GM12878 (cell line): ENCODE measurements around the gene TMEM120B. TPM values are rescaled to one million over a fixed set of nuclear protein-coding genes. Genes with fewer than 3 reads are reported as not detected.

Source experiments
- ATAC-seq: fragments of 200-7000 bp; cut with Tn5 transposase; 3 replicates; pipeline ENCODE4 v1.9.1; 2020; ENCODE audit warnings: mild to moderate bottlenecking, moderate library complexity
- BruUV-seq: library from RNA; stranded (reverse); fragments of 400-500 nt; replicated peaks from 2 replicates; lab custom pipeline; 2021; lab: Mats Ljungman, UMichigan
- CTCF ChIA-PET: fragments of 300-600 bp; sonication (Branson Sonifier 250); formaldehyde crosslinking; extraction: SDS; loops from one replicate; lab custom pipeline; 2021; ENCODE audit warnings: inconsistent platforms; lab: Yijun Ruan, JAX
- POLR2A ChIA-PET: fragments of 350-600 bp; formaldehyde crosslinking; extraction: SDS; loops from one replicate; lab custom pipeline; 2021; ENCODE audit warnings: inconsistent platforms; lab: Charles Lee
- RAD21 ChIA-PET: fragments of 300-600 bp; sonication (Branson Sonifier 250); formaldehyde crosslinking; loops from one replicate; lab custom pipeline; 2023; ENCODE audit warnings: antibody characterized with exemption; ENCODE audit not compliant: unreplicated experiment; lab: Charles Lee
- SMC1A ChIA-PET: fragments of 300-600 bp; sonication (Branson Sonifier 250); formaldehyde crosslinking; loops from one replicate; lab custom pipeline; 2023; ENCODE audit not compliant: unreplicated experiment, uncharacterized antibody; lab: Charles Lee
- DNase-seq: peaks from one replicate; pipeline ENCODE4 v3.0.0-alpha.2; 2011; ENCODE audit warnings: low read depth, low spot score
- FAIRE-seq: peaks from 3 replicates; lab custom pipeline; 2011; peaks lifted over from hg19 to GRCh38; lab: Jason Lieb, UNC
- H2AFZ ChIP-seq: 2 replicates; pipeline ENCODE4 v1.6.0; 2011; ENCODE audit warnings: low read depth, low read length, control low read depth; ENCODE audit not compliant: control insufficient read depth
- H3K27ac ChIP-seq: 2 replicates; pipeline ENCODE4 v1.5.1; 2011; ENCODE audit warnings: control low read depth; ENCODE audit not compliant: control insufficient read depth, insufficient read depth
- H3K27me3 ChIP-seq, 2 experiments: replicated peaks in 1 of 2; 2 replicates each; pipeline versions ENCODE4 v1.6.0 to v1.6.1; 2011; ENCODE audit warnings: low read length in 1 of 2; ENCODE audit not compliant: control insufficient read depth in 2 of 2, insufficient read depth in 2 of 2
- H3K36me3 ChIP-seq, 2 experiments: 2 replicates each; pipeline ENCODE4 v1.5.1; 2011; ENCODE audit warnings: low read length in 1 of 2; ENCODE audit not compliant: control insufficient read depth in 2 of 2, insufficient read depth in 2 of 2
- H3K4me1 ChIP-seq: 2 replicates; pipeline ENCODE4 v1.6.1; 2011; ENCODE audit warnings: mild to moderate bottlenecking, low read length, moderate library complexity, mixed read lengths; ENCODE audit not compliant: control insufficient read depth, insufficient read depth
- H3K4me2 ChIP-seq: 2 replicates; pipeline ENCODE4 v1.6.0; 2011; ENCODE audit warnings: control low read depth; ENCODE audit not compliant: control insufficient read depth, insufficient read depth
- H3K4me3 ChIP-seq: fragments of 200-600 bp; sonication (generic); 2 replicates; pipeline ENCODE4 v1.5.1; 2016
- H3K79me2 ChIP-seq: 2 replicates; pipeline ENCODE4 v1.6.0; 2011; ENCODE audit warnings: low read length; ENCODE audit not compliant: control insufficient read depth, insufficient read depth
- H3K9ac ChIP-seq: 2 replicates; pipeline ENCODE4 v1.8.0; 2011; ENCODE audit warnings: low read length, control low read depth, mixed read lengths; ENCODE audit not compliant: control insufficient read depth, insufficient read depth
- H3K9me3 ChIP-seq: replicated peaks from 3 replicates; pipeline ENCODE4 v1.5.1; 2011; ENCODE audit warnings: mild to moderate bottlenecking, low read length; ENCODE audit not compliant: control insufficient read depth, insufficient read depth
- H4K20me1 ChIP-seq: 2 replicates; pipeline ENCODE4 v1.6.0; 2011; ENCODE audit not compliant: control insufficient read depth, insufficient read depth
- CBX3 ChIP-seq: fragments of 200-600 bp; sonication (generic); IDR thresholded peaks from 2 replicates; pipeline ENCODE4 v1.6.1; 2016; ENCODE audit warnings: low read depth, borderline replicate concordance
- E2F4 ChIP-seq: IDR thresholded peaks from 2 replicates; pipeline ENCODE4 v1.6.1; 2012; ENCODE audit warnings: low read depth, low read length, improper control_type of control experiment
- EGR1 ChIP-seq, 2 experiments: IDR thresholded peaks; 1 replicate in 1 of 2; 2 replicates in 1 of 2; pipeline ENCODE4 v1.6.1; 2011 to 2012; ENCODE audit warnings: low read depth in 2 of 2, low read length in 2 of 2, borderline replicate concordance in 1 of 2, mild to moderate bottlenecking in 1 of 2, moderate library complexity in 1 of 2
- FOXK2 ChIP-seq: fragments of 450-650 bp; IDR thresholded peaks from 2 replicates; pipeline ENCODE4 v1.6.1; 2017; ENCODE audit warnings: mild to moderate bottlenecking, moderate library complexity
- GABPA ChIP-seq: IDR thresholded peaks from 2 replicates; pipeline ENCODE4 v1.6.1; 2014; ENCODE audit warnings: antibody characterized with exemption, low read depth, mild to moderate bottlenecking, inconsistent platforms
- HDAC2 ChIP-seq: fragments of 200-600 bp; sonication (generic); IDR thresholded peaks from 2 replicates; pipeline ENCODE4 v1.6.1; 2017
- IKZF2 ChIP-seq, 2 experiments: fragments of 450-650 bp; IDR thresholded peaks; 2 replicates each; pipeline ENCODE4 v1.6.1; 2017; ENCODE audit warnings: mild to moderate bottlenecking in 2 of 2, moderate library complexity in 2 of 2
- NR2C2 ChIP-seq: IDR thresholded peaks from 2 replicates; pipeline ENCODE4 v1.6.1; 2011; ENCODE audit warnings: borderline replicate concordance, low read depth; ENCODE audit not compliant: control insufficient read depth, insufficient read length
- RELA ChIP-seq: fragments of 450-650 bp; IDR thresholded peaks from 2 replicates; pipeline ENCODE4 v1.8.0; 2014; ENCODE audit warnings: borderline replicate concordance; ENCODE audit not compliant: partially characterized antibody
- SPI1 ChIP-seq: IDR thresholded peaks from 2 replicates; pipeline ENCODE4 v1.6.1; 2011; ENCODE audit warnings: low read depth, mild to moderate bottlenecking, low read length, moderate library complexity, borderline replicate concordance; ENCODE audit not compliant: insufficient read depth
- STAT1 ChIP-seq: fragments of 450-650 bp; conservative IDR thresholded peaks from 2 replicates; pipeline ENCODE4 v1.6.1; 2014; ENCODE audit warnings: antibody characterized with exemption, mild to moderate bottlenecking
- TBL1XR1 ChIP-seq: IDR thresholded peaks from 2 replicates; pipeline ENCODE4 v1.6.1; 2012; ENCODE audit warnings: low read depth, low read length, improper control_type of control experiment
- ZBTB11 ChIP-seq: fragments of 450-650 bp; formaldehyde crosslinking; IDR thresholded peaks from 2 replicates; pipeline ENCODE4 v1.5.0; 2022; ENCODE audit warnings: mild to moderate bottlenecking, missing genetic modification characterization
- ZZZ3 ChIP-seq: IDR thresholded peaks from 2 replicates; pipeline ENCODE4 v1.6.1; 2011; ENCODE audit warnings: low read depth; ENCODE audit not compliant: control insufficient read depth, insufficient read length
- WGBS: methylation state at CpG from one replicate; pipeline ENCODE4 v1.1.6; 2016; ENCODE audit warnings: low lambda C conversion rate; ENCODE audit not compliant: insufficient replicate concordance, insufficient coverage; ENCODE audit errors: missing lambda C conversion rate; 5-methylcytosine and 5-hydroxymethylcytosine counted together
- in situ Hi-C: fragments of 300-500 bp; cut with MboI; formaldehyde crosslinking; loops from 9 replicates; pipeline ENCODE4 v1.14.3; 2018; ENCODE audit warnings: mixed read lengths
- intact Hi-C: fragments of 100-400 bp; cut with micrococcal nuclease; formaldehyde crosslinking; loops from one replicate; pipeline ENCODE4 v1.14.2; 2022; ENCODE audit not compliant: unreplicated experiment
- polyA plus RNA-seq, 11 experiments: library from polyadenylated mRNA; depleted of rRNA in 4 of 11; unstranded in 6 of 11; stranded (reverse) in 5 of 11; fragments of >200 nt; fragmentation: Nextera tagmentation in 4 of 11; fragmentation: Illumina TruSeq in 1 of 11; extraction: Ambion mirVana in 4 of 11; extraction: Trizol in 1 of 11; gene quantifications; 1 replicate in 1 of 11; 2 replicates in 10 of 11; pipeline versions ENCODE4 v1.2.1 to v1.2.3, GENCODE V29; 2011 to 2016; ENCODE audit warnings: inconsistent platforms in 2 of 11, missing spikeins in 2 of 11, low read depth in 1 of 11
- total RNA-seq, 4 experiments: library from RNA; depleted of rRNA in 3 of 4; stranded (reverse); fragments of >200 nt in 3 of 4; fragmentation: Illumina TruSeq in 1 of 4; extraction: Trizol in 1 of 4; gene quantifications; 2 replicates each; pipeline versions ENCODE4 v1.2.1 to v1.2.3, GENCODE V29; 2013 to 2021
- TF ChIP-seq, protein P1 (sequence below): fragments of 450-650 bp; IDR thresholded peaks from 2 replicates; pipeline ENCODE4 v1.6.1; 2017; ENCODE audit warnings: mild to moderate bottlenecking, moderate library complexity

The TMEM120B gene
- total and polyA plus RNA-seq, 10 of the 15 experiments (the other 5 are each of a cell fraction or from before 2014, with no cell fraction given): 4.0 to 26.2 (median 9.2) TPM

DNA sequence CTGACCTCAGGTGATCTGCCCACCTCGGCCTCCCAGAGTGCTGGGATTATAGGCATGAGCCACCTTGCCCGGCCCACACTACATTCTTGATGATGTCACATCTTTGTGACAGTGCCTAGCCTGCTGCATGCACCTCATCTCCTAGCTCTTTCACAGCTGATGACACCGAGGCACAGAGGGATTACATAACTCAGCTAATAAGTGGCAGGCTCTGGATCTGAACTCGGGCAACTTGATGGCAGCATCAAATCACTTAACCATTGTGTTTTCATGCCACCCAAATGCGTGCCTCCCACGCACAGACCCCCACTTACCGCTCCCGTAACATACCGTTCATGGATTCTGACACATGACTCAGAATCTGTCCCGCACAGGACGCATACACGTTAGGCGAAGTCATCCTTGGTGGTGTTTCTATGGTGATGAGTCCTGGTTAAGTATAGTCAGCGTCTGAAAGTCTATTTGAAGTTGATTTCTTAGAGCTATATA is 7.4 kb downstream of the TMEM120B start (continued):
- TF ChIP-seq, protein P1, sequence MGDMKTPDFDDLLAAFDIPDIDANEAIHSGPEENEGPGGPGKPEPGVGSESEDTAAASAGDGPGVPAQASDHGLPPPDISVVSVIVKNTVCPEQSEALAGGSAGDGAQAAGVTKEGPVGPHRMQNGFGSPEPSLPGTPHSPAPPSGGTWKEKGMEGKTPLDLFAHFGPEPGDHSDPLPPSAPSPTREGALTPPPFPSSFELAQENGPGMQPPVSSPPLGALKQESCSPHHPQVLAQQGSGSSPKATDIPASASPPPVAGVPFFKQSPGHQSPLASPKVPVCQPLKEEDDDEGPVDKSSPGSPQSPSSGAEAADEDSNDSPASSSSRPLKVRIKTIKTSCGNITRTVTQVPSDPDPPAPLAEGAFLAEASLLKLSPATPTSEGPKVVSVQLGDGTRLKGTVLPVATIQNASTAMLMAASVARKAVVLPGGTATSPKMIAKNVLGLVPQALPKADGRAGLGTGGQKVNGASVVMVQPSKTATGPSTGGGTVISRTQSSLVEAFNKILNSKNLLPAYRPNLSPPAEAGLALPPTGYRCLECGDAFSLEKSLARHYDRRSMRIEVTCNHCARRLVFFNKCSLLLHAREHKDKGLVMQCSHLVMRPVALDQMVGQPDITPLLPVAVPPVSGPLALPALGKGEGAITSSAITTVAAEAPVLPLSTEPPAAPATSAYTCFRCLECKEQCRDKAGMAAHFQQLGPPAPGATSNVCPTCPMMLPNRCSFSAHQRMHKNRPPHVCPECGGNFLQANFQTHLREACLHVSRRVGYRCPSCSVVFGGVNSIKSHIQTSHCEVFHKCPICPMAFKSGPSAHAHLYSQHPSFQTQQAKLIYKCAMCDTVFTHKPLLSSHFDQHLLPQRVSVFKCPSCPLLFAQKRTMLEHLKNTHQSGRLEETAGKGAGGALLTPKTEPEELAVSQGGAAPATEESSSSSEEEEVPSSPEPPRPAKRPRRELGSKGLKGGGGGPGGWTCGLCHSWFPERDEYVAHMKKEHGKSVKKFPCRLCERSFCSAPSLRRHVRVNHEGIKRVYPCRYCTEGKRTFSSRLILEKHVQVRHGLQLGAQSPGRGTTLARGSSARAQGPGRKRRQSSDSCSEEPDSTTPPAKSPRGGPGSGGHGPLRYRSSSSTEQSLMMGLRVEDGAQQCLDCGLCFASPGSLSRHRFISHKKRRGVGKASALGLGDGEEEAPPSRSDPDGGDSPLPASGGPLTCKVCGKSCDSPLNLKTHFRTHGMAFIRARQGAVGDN: no peak

- ChIA-PET RAD21 (no interaction called here), POLR2A (interaction anchor here (0.5 to 1.7 kb wide), 3 partner anchors 9 to 47 kb away, joined by 3 to 6 read pairs (median 3); partner anchors contain the start of gene TMEM120B), SMC1A (no interaction called here), CTCF (interaction anchor here (0.7 kb wide), 1 partner anchor 49 kb away, joined by 6 read pairs; no protein-coding TSS in a partner anchor)
- H3K9ac ChIP-seq: no peak overlapping the region
- H3K27me3 ChIP-seq: no peaks in the 10 kb centered on the region
- no peak overlapping the region for H3K4me3 ChIP-seq
- no peak overlapping the region for H3K4me2 ChIP-seq
- WGBS: 97% methylated on average over 5 of the region's 5 CpGs
- H3K4me1 ChIP-seq: no peaks in the 10 kb centered on the region
- FAIRE-seq (no peak), DNase-seq (no peak), ATAC-seq (no peak)
- no peaks in the 10 kb centered on the region for H4K20me1 ChIP-seq
- in situ Hi-C loops (no loop called here), intact Hi-C loops (no loop called here)
- H3K79me2 ChIP-seq: no peaks in the 10 kb centered on the region; the same call in none of the 2 replicates
- H3K27ac ChIP-seq: no peak overlapping the region
- no peak overlapping the region for H2AFZ ChIP-seq
- no TSS peak for BruUV-seq
- no peaks in the 10 kb centered on the region; a peak in 1 of 4 replicates for H3K36me3 ChIP-seq
- H3K9me3 ChIP-seq: no peaks in the 10 kb centered on the region
- TF ChIP-seq SPI1: no peak
- no peak for TF ChIP-seq STAT1
- TF ChIP-seq E2F4: no peak
- TF ChIP-seq ZBTB11: no peak
- no peak for TF ChIP-seq NR2C2
- TF ChIP-seq HDAC2: no peak
- TF ChIP-seq FOXK2: no peak
- no peak for TF ChIP-seq RELA
- no peak for TF ChIP-seq EGR1 (IDR thresholded peaks at IDR 0.05; ENCODE audit: borderline replicate concordance in 1 of 2, low read depth in 2 of 2, low read length in 2 of 2)
- no peak for TF ChIP-seq TBL1XR1
- no peak for TF ChIP-seq GABPA
- no peak for TF ChIP-seq CBX3
- TF ChIP-seq ZZZ3: no peak
- TF ChIP-seq IKZF2 (IDR thresholded peaks at IDR 0.05): no peak
Observed at GRCh38 chr12:121720762-121721161, 8.2 kb downstream of the TMEM120B start.
